ENCODE data around the gene HTR4. TPM values are rescaled to one million over a fixed set of nuclear protein-coding genes. Genes with fewer than 3 reads are reported as not detected.

Gene HTR4
- total RNA-seq, 1 experiment from 2014 or later = not detected

- Histone ChIP-seq H3K9me2 (ENCODE audit: insufficient read depth) (no peaks in the 10 kb centered on the region), H3K9me3 (ENCODE audit: control insufficient read depth in 1 of 2, insufficient read depth in 1 of 2, low read depth in 1 of 2, low read length in 2 of 2) (no peaks in the 10 kb centered on the region), H3K4me3 (replicated peaks in 1 of 2; ENCODE audit: low read depth in 1 of 2, low read length in 2 of 2) (no peak overlapping the region), H3K27me3 (ENCODE audit: insufficient read depth, low read length) (peaks cover 25% of the 10 kb centered on the region), H3K36me3 (ENCODE audit: control insufficient read depth in 1 of 2, insufficient read depth in 2 of 2, low read length in 2 of 2) (no peaks in the 10 kb centered on the region), H2AFZ (ENCODE audit: low read depth, low read length, poor library complexity, severe bottlenecking) (no peak overlapping the region), H3K4me1 (ENCODE audit: control insufficient read depth in 1 of 2, insufficient read depth in 2 of 2, low read length in 2 of 2) (no peaks in the 10 kb centered on the region), H4K20me1 (ENCODE audit: insufficient read depth) (no peaks in the 10 kb centered on the region), H3K79me2 (ENCODE audit: insufficient read depth, low read length) (no peaks in the 10 kb centered on the region), H3K27ac (ENCODE audit: low read depth, low read length) (no peak overlapping the region), H3K4me2 (ENCODE audit: low read length) (no peak overlapping the region), H3K9ac (ENCODE audit: low read length) (no peak overlapping the region)
- ChIA-PET POLR2A (no interaction called here), CTCF (interaction anchor here (1.0 to 2.4 kb wide), 9 partner anchors 10 to 348 kb away, joined by 3 to 9 read pairs (median 3); no protein-coding TSS in a partner anchor), RAD21 (ENCODE audit: low non-redundant PET in 1 of 2, low total read pairs in 2 of 2, uncharacterized antibody in 2 of 2, unreplicated experiment in 2 of 2) (no interaction called here)
- no TSS peak for BruUV-seq (replicated peaks)
- TF ChIP-seq RAD21 (IDR thresholded peaks at IDR 0.05; ENCODE audit: low read depth) (peak; percentile 71), CBX3 (IDR thresholded peaks at IDR 0.05; ENCODE audit: low read depth) (0 out of 2 replicates have a peak, but pooled peaks have one; percentile 17), ZFX (IDR thresholded peaks at IDR 0.05) (no peak), YY1 (IDR thresholded peaks at IDR 0.05; ENCODE audit: extremely low read depth, insufficient replicate concordance, low read depth, low read length) (no peak), ZBTB33 (IDR thresholded peaks at IDR 0.05; ENCODE audit: extremely low read depth, insufficient replicate concordance, low read length) (no peak), TCF7L2 (IDR thresholded peaks at IDR 0.05; ENCODE audit: borderline replicate concordance, extremely low read depth, insufficient read depth, insufficient read length) (no peak), CTCF (IDR thresholded peaks at IDR 0.05 in 2 of 3, conservative IDR thresholded peaks at IDR 0.05 in 1 of 3; ENCODE audit: borderline replicate concordance in 1 of 3, insufficient read depth in 1 of 3, low read depth in 2 of 3, low read length in 2 of 3) (peak; percentile 79 to 93 (median 90))
- ATAC-seq = peak; percentile 100
- DNase-seq (ENCODE audit: low read depth, low spot score) = peak; percentile 64
- intact Hi-C loops (cut with micrococcal nuclease) = loop anchor here (5.0 kb wide), 1 partner anchor 245 kb away; no protein-coding TSS in a partner anchor
Measured at GRCh38 chr5:148687427-148687826, 33.1 kb upstream of the HTR4 start.
